Neural cell (in vitro differentiated cells): ENCODE data around the gene CEMIP. TPM values are rescaled to one million over a fixed set of nuclear protein-coding genes. Genes with fewer than 3 reads are reported as not detected.

Experiments
- H2AFZ ChIP-seq: fragments of 200-600, 300-800 bp; sonication (generic), shearing (Covaris generic); 2 replicates; pipeline ENCODE4 v1.6.0; 2014; ENCODE audit warnings: low read depth, mild to moderate bottlenecking, antibody characterized with exemption, low read length, moderate library complexity
- H3F3A ChIP-seq: fragments of 200-600 bp; shearing (Covaris generic); 2 replicates; pipeline ENCODE4 v1.6.1; 2016; ENCODE audit warnings: mild to moderate bottlenecking, moderate library complexity, mixed read lengths, antibody characterized with exemption, low read length; ENCODE audit not compliant: insufficient read depth, poor library complexity, severe bottlenecking
- H3K27ac ChIP-seq: fragments of 200-600, 300-800 bp; sonication (generic), shearing (Covaris generic); 2 replicates; pipeline ENCODE4 v1.5.1; 2014; ENCODE audit warnings: mild to moderate bottlenecking, low read length, moderate library complexity
- H3K27me3 ChIP-seq: fragments of 300-800, 200-600 bp; sonication (generic), shearing (Covaris generic); 2 replicates; pipeline ENCODE4 v1.6.0; 2014; ENCODE audit warnings: mild to moderate bottlenecking, low read depth, low read length, moderate library complexity; ENCODE audit not compliant: insufficient read depth
- H3K36me3 ChIP-seq: fragments of 300-800, 200-600 bp; sonication (generic), shearing (Covaris generic); 2 replicates; pipeline ENCODE4 v1.5.1; 2014; ENCODE audit warnings: mild to moderate bottlenecking, antibody characterized with exemption, low read length, moderate library complexity; ENCODE audit not compliant: insufficient read depth
- H3K4me2 ChIP-seq: fragments of 300-800, 200-600 bp; sonication (generic), shearing (Covaris generic); 2 replicates; pipeline ENCODE4 v1.6.0; 2014; ENCODE audit warnings: mild to moderate bottlenecking, low read length
- H3K4me3 ChIP-seq: fragments of 300-800, 200-600 bp; sonication (generic), shearing (Covaris generic); 2 replicates; pipeline ENCODE4 v1.5.1; 2014; ENCODE audit warnings: mild to moderate bottlenecking, low read length, moderate library complexity
- H3K79me2 ChIP-seq: fragments of 200-600 bp; shearing (Covaris generic); replicated peaks from 2 replicates; pipeline ENCODE4 v1.6.0; 2014; ENCODE audit warnings: mild to moderate bottlenecking, low read length, moderate library complexity; ENCODE audit not compliant: insufficient read depth
- H3K9ac ChIP-seq: fragments of 300-800, 200-600 bp; sonication (generic), shearing (Covaris generic); 2 replicates; pipeline ENCODE4 v1.6.1; 2016; ENCODE audit warnings: mild to moderate bottlenecking, low read length, mixed read lengths
- H3K9me2 ChIP-seq: fragments of 200-600 bp; shearing (Covaris generic); 2 replicates; pipeline ENCODE4 v1.6.1; 2016; ENCODE audit warnings: mild to moderate bottlenecking, low read length, mixed read lengths; ENCODE audit not compliant: insufficient read depth
- H3K9me3 ChIP-seq: fragments of 200-600, 300-800 bp; sonication (generic), shearing (Covaris generic); 2 replicates; pipeline ENCODE4 v1.6.1; 2016; ENCODE audit warnings: mild to moderate bottlenecking, mixed run types, low read length, moderate library complexity, mixed read lengths
- H4K20me1 ChIP-seq: fragments of 200-600 bp; shearing (Covaris generic); 2 replicates; pipeline ENCODE4 v1.6.1; 2016; ENCODE audit warnings: mild to moderate bottlenecking, mixed run types; ENCODE audit not compliant: insufficient read depth
- EP300 ChIP-seq: fragments of 450-650 bp; conservative IDR thresholded peaks from 2 replicates; pipeline ENCODE4 v1.6.1; 2014; ENCODE audit warnings: antibody characterized with exemption, mild to moderate bottlenecking, moderate library complexity; ENCODE audit not compliant: poor library complexity, severe bottlenecking
- EZH2 ChIP-seq: fragments of 200-600, 300-800 bp; shearing (Covaris generic), sonication (generic); IDR thresholded peaks from 2 replicates; pipeline ENCODE4 v1.6.1; 2014; ENCODE audit warnings: antibody characterized with exemption, low read length, borderline replicate concordance, mild to moderate bottlenecking; ENCODE audit not compliant: insufficient read depth, poor library complexity, severe bottlenecking
- MXI1 ChIP-seq: fragments of 450-650 bp; conservative IDR thresholded peaks from 2 replicates; pipeline ENCODE4 v1.6.1; 2014; ENCODE audit warnings: antibody characterized with exemption, mild to moderate bottlenecking; ENCODE audit not compliant: poor library complexity, severe bottlenecking
- POLR2AphosphoS5 ChIP-seq: IDR thresholded peaks from 2 replicates; pipeline ENCODE4 v1.6.1; 2012
- RAD21 ChIP-seq: fragments of 450-650 bp; conservative IDR thresholded peaks from 2 replicates; pipeline ENCODE4 v1.6.1; 2014; ENCODE audit warnings: antibody characterized with exemption, mild to moderate bottlenecking, moderate library complexity
- SMC3 ChIP-seq: fragments of 450-650 bp; conservative IDR thresholded peaks from 2 replicates; pipeline ENCODE4 v1.6.1; 2014; ENCODE audit warnings: antibody characterized with exemption, mild to moderate bottlenecking, moderate library complexity; ENCODE audit not compliant: poor library complexity
- TAF1 ChIP-seq: IDR thresholded peaks from 2 replicates; pipeline ENCODE4 v1.6.1; 2012; ENCODE audit warnings: low read depth
- polyA plus RNA-seq: library from polyadenylated mRNA; depleted of rRNA; stranded (reverse); fragments of >200 nt; gene quantifications from 2 replicates; pipeline ENCODE4 v1.2.3, GENCODE V29; 2014
- TF ChIP-seq, protein P1 (sequence below): IDR thresholded peaks from 2 replicates; pipeline ENCODE4 v1.6.1; 2012; ENCODE audit warnings: borderline replicate concordance
- TF ChIP-seq, protein P2 (sequence below): fragments of 450-650 bp; IDR thresholded peaks from 2 replicates; pipeline ENCODE4 v1.5.1; 2014; ENCODE audit warnings: antibody characterized with exemption, mild to moderate bottlenecking, moderate library complexity; ENCODE audit not compliant: poor library complexity, severe bottlenecking

Gene CEMIP
- polyA plus RNA-seq, 1 donor from 2014 or later: 0.04 TPM

DNA sequence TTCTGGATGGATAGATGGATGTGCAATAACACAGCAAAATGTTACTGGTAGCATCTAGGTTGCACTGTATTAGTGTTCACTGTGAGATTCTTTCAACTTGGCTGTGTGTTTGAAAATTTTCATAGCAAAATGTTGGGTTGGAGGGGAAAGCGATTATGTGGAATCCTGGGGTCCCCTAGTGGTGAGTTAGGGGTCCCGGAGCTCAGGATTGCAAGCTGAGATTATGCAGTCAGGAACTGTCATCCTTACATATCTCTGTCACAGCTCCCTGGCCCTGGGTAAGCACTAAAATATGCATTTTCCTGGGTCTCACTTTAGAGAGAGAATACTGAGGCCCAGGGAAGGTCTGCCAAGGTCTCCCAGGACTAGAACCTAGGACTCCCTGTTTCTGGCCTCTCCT, 77.2 kb downstream of the CEMIP start:
- Histone ChIP-seq H3K36me3 (no peaks in the 10 kb centered on the region), H3K4me2 (no peak overlapping the region), H3K27ac (no peak overlapping the region), H2AFZ (no peak overlapping the region), H3K9me3 (no peaks in the 10 kb centered on the region), H3K79me2 (no peaks in the 10 kb centered on the region), H3F3A (no peaks in the 10 kb centered on the region), H3K9ac (no peak overlapping the region), H3K4me3 (no peak overlapping the region), H4K20me1 (no peaks in the 10 kb centered on the region), H3K27me3 (no peaks in the 10 kb centered on the region), H3K9me2 (no peaks in the 10 kb centered on the region)
- peak; percentile 60 for TF ChIP-seq SMC3
- TF ChIP-seq, protein P1, sequence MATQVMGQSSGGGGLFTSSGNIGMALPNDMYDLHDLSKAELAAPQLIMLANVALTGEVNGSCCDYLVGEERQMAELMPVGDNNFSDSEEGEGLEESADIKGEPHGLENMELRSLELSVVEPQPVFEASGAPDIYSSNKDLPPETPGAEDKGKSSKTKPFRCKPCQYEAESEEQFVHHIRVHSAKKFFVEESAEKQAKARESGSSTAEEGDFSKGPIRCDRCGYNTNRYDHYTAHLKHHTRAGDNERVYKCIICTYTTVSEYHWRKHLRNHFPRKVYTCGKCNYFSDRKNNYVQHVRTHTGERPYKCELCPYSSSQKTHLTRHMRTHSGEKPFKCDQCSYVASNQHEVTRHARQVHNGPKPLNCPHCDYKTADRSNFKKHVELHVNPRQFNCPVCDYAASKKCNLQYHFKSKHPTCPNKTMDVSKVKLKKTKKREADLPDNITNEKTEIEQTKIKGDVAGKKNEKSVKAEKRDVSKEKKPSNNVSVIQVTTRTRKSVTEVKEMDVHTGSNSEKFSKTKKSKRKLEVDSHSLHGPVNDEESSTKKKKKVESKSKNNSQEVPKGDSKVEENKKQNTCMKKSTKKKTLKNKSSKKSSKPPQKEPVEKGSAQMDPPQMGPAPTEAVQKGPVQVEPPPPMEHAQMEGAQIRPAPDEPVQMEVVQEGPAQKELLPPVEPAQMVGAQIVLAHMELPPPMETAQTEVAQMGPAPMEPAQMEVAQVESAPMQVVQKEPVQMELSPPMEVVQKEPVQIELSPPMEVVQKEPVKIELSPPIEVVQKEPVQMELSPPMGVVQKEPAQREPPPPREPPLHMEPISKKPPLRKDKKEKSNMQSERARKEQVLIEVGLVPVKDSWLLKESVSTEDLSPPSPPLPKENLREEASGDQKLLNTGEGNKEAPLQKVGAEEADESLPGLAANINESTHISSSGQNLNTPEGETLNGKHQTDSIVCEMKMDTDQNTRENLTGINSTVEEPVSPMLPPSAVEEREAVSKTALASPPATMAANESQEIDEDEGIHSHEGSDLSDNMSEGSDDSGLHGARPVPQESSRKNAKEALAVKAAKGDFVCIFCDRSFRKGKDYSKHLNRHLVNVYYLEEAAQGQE: no peak
- TF ChIP-seq RAD21: peak; percentile 68
- TF ChIP-seq, protein P2, sequence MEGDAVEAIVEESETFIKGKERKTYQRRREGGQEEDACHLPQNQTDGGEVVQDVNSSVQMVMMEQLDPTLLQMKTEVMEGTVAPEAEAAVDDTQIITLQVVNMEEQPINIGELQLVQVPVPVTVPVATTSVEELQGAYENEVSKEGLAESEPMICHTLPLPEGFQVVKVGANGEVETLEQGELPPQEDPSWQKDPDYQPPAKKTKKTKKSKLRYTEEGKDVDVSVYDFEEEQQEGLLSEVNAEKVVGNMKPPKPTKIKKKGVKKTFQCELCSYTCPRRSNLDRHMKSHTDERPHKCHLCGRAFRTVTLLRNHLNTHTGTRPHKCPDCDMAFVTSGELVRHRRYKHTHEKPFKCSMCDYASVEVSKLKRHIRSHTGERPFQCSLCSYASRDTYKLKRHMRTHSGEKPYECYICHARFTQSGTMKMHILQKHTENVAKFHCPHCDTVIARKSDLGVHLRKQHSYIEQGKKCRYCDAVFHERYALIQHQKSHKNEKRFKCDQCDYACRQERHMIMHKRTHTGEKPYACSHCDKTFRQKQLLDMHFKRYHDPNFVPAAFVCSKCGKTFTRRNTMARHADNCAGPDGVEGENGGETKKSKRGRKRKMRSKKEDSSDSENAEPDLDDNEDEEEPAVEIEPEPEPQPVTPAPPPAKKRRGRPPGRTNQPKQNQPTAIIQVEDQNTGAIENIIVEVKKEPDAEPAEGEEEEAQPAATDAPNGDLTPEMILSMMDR: peak; percentile 66
- TF ChIP-seq MXI1: no peak
- TF ChIP-seq EP300: no peak
- no peak for TF ChIP-seq POLR2AphosphoS5
- TF ChIP-seq TAF1: no peak

DNA sequence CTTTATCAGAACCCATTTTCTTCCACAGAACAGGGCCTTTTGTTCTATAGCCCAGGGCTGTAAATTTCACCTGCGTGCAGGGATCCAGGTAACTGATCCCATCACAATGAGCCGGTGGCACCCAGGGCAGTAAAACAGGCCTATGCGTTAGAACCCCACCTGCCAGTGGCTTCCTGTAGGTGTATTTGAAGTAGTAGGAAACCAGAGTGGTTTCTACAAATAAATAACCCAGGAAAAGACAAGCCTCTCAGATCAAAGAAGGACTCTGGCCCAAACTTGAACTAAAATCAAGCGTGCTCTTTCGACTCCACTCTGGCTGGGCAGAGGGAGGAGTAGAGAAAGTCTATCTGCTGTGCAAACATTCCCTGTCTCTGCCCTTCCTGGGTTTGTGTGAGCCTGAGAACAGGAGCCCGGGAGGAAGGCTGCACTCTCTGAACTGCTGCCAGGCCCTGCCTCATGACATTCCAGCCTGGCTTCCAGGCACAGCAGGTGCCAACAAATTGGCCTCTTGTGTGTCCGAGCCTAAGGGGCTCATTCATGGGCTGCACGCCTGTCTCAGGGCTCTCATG, 77.7 kb downstream of the CEMIP start:
- H3K27ac ChIP-seq: no peak overlapping the region
- no peaks in the 10 kb centered on the region for H3K9me2 ChIP-seq
- no peaks in the 10 kb centered on the region for H3K27me3 ChIP-seq
- H3F3A ChIP-seq: no peaks in the 10 kb centered on the region
- no peaks in the 10 kb centered on the region for H3K79me2 ChIP-seq
- no peak overlapping the region for H3K4me3 ChIP-seq
- H3K9me3 ChIP-seq: no peaks in the 10 kb centered on the region
- no peak overlapping the region for H3K9ac ChIP-seq
- no peak for TF ChIP-seq TAF1
- TF ChIP-seq EZH2: no peak
- TF ChIP-seq EP300: no peak
- TF ChIP-seq, protein P1: no peak
- TF ChIP-seq, protein P2: no peak
- no peak for TF ChIP-seq SMC3
- TF ChIP-seq MXI1: no peak
- TF ChIP-seq RAD21: no peak
- no peak overlapping the region for H3K4me2 ChIP-seq
- H4K20me1 ChIP-seq: no peaks in the 10 kb centered on the region
- H2AFZ ChIP-seq: no peak overlapping the region
- H3K36me3 ChIP-seq: no peaks in the 10 kb centered on the region
